NCI-H82 treated with DMSO at 0.1 percent for 48 hours (cell line): ENCODE results near the gene MIEF2.
A peak's percentile ranks its signal among the peaks of the same experiment; 100 is the strongest.
"Not testable (repeated sequence)": the region's sequence is repeated elsewhere in the genome, so short reads cannot be mapped to it uniquely, and the experiment has no call there.

Source experiments
- DNase-seq: peaks from one replicate; lab custom pipeline; 2025; ENCODE audit not compliant: unreplicated experiment; lab: John Stamatoyannopoulos, UW

Gene MIEF2

GRCh38 chr17:18280766-18281371 lies 20.4 kb downstream of the MIEF2 start:
- DNase-seq, result no peak

- no peak for DNase-seq
These were observed 21.3 kb downstream of the MIEF2 start for GRCh38 chr17:18281788-18282187.

GRCh38 chr17:18285296-18285695 lies 24.8 kb downstream of the MIEF2 start:
- no peak for DNase-seq

GRCh38 chr17:18291718-18292540 lies 31.5 kb downstream of the MIEF2 start:
- no peak for DNase-seq

- not testable (repeated sequence) for DNase-seq
These were observed 37.6 kb downstream of the MIEF2 start for GRCh38 chr17:18298061-18298460.

GRCh38 chr17:18300725-18301480 lies 40.4 kb downstream of the MIEF2 start:
- no peak for DNase-seq

GRCh38 chr17:18303206-18303605 lies 42.7 kb downstream of the MIEF2 start:
- DNase-seq, result not testable (repeated sequence)

- no peak for DNase-seq
These were observed 48.7 kb downstream of the MIEF2 start for GRCh38 chr17:18309202-18309601.

- DNase-seq, result no peak
These were observed 53.7 kb downstream of the MIEF2 start for GRCh38 chr17:18314059-18314730.

GRCh38 chr17:18314731-18315561 lies 54.5 kb downstream of the MIEF2 start, which contains the start of the genes SMCR8 and TOP3A:
SMCR8 (plus strand) TSS chr17:18315293; CDS start chr17:18315790, 497 bp downstream.
TOP3A (minus strand) TSS chr17:18314994; CDS start chr17:18314778, 216 bp downstream.
- peak; percentile 96 for DNase-seq

GRCh38 chr17:18315562-18315922 lies 55.1 kb downstream of the MIEF2 start:
- no peak for DNase-seq

GRCh38 chr17:18315961-18316360 lies 55.5 kb downstream of the MIEF2 start:
- DNase-seq, result no peak
